Parathyroid adenoma (tissue), 2 donors: ENCODE measurements around the gene CCDC178.
"Not testable (repeated sequence)": the region's sequence is repeated elsewhere in the genome, so short reads cannot be mapped to it uniquely, and the experiment has no call there.

Experiments
- H2AFZ ChIP-seq: fragments of 300-600 bp; sonication (generic); one replicate; pipeline ENCODE4 v1.7.0; 2017; ENCODE audit warnings: antibody characterized with exemption, mild to moderate bottlenecking
- H3K27ac ChIP-seq: fragments of 300-600 bp; sonication (generic); one replicate; pipeline ENCODE4 v1.7.0; 2017
- H3K27me3 ChIP-seq: fragments of 300-600 bp; sonication (generic); one replicate; pipeline ENCODE4 v1.7.0; 2017; ENCODE audit warnings: low read length; ENCODE audit not compliant: control insufficient read depth, insufficient read depth
- H3K36me3 ChIP-seq: fragments of 300-600 bp; sonication (generic); one replicate; pipeline ENCODE4 v1.7.0; 2017; ENCODE audit warnings: low read length; ENCODE audit not compliant: control insufficient read depth, insufficient read depth
- H3K4me1 ChIP-seq: fragments of 300-600 bp; sonication (generic); one replicate; pipeline ENCODE4 v1.7.0; 2017; ENCODE audit warnings: control low read depth
- H3K4me2 ChIP-seq: fragments of 300-600 bp; sonication (generic); one replicate; pipeline ENCODE4 v1.7.0; 2017; ENCODE audit warnings: low read length
- H3K4me3 ChIP-seq: fragments of 300-600 bp; sonication (generic); one replicate; pipeline ENCODE4 v1.7.0; 2017; ENCODE audit warnings: low read depth, low read length
- H3K79me2 ChIP-seq: fragments of 300-600 bp; sonication (generic); one replicate; pipeline ENCODE4 v1.7.0; 2017; ENCODE audit warnings: control low read depth
- H3K9ac ChIP-seq: fragments of 300-600 bp; sonication (generic); one replicate; pipeline ENCODE4 v1.7.0; 2017; ENCODE audit warnings: mild to moderate bottlenecking
- H3K9me3 ChIP-seq: fragments of 300-600 bp; sonication (generic); one replicate; pipeline ENCODE4 v1.7.0; 2017; ENCODE audit warnings: low read length; ENCODE audit not compliant: control insufficient read depth
- CTCF ChIP-seq: fragments of 300-600 bp; sonication (generic); IDR thresholded peaks from one replicate; pipeline ENCODE4 v1.7.0; 2017; ENCODE audit warnings: antibody characterized with exemption, mild to moderate bottlenecking
- donor health status: primary hyperparathyroidism.

The CCDC178 gene

GRCh38 chr18:33156906-33157470 is 283.5 kb downstream of the CCDC178 start:
- no peak overlapping the region for H3K4me2 ChIP-seq
- no peak overlapping the region for H2AFZ ChIP-seq
- H3K4me1 ChIP-seq, result no peaks in the 10 kb centered on the region
- no peak overlapping the region for H3K4me3 ChIP-seq
- H3K27me3 ChIP-seq, result no peaks in the 10 kb centered on the region
- H3K79me2 ChIP-seq, result no peaks in the 10 kb centered on the region
- no peaks in the 10 kb centered on the region for H3K36me3 ChIP-seq
- H3K9me3 ChIP-seq, result no peaks in the 10 kb centered on the region
- H3K9ac ChIP-seq, result no peak overlapping the region
- H3K27ac ChIP-seq, result no peak overlapping the region
- TF ChIP-seq CTCF, result no peak

GRCh38 chr18:33154049-33154448 is 286.5 kb downstream of the CCDC178 start:
- no peak for TF ChIP-seq CTCF
- no peak overlapping the region for H3K4me2 ChIP-seq
- no peaks in the 10 kb centered on the region for H3K27me3 ChIP-seq
- H3K4me1 ChIP-seq, result no peaks in the 10 kb centered on the region
- H3K4me3 ChIP-seq, result no peak overlapping the region
- H3K9ac ChIP-seq, result no peak overlapping the region
- no peaks in the 10 kb centered on the region for H3K9me3 ChIP-seq
- H3K36me3 ChIP-seq, result no peaks in the 10 kb centered on the region
- H3K79me2 ChIP-seq, result no peaks in the 10 kb centered on the region
- H2AFZ ChIP-seq, result no peak overlapping the region
- no peak overlapping the region for H3K27ac ChIP-seq

- Histone ChIP-seq H3K4me2 (no peak overlapping the region), H3K27ac (no peak overlapping the region), H3K9me3 (no peaks in the 10 kb centered on the region), H3K79me2 (no peaks in the 10 kb centered on the region), H3K36me3 (no peaks in the 10 kb centered on the region), H2AFZ (no peak overlapping the region), H3K9ac (no peak overlapping the region), H3K4me3 (no peak overlapping the region), H3K27me3 (no peaks in the 10 kb centered on the region), H3K4me1 (no peaks in the 10 kb centered on the region)
- no peak for TF ChIP-seq CTCF
Observed at GRCh38 chr18:33152376-33152775, 288.1 kb downstream of the CCDC178 start.

- not testable (repeated sequence) for H3K4me1 ChIP-seq, H3K4me2 ChIP-seq, H3K27ac ChIP-seq, H3K79me2 ChIP-seq, H3K36me3 ChIP-seq, H3K9me3 ChIP-seq, H3K4me3 ChIP-seq, H3K9ac ChIP-seq, H2AFZ ChIP-seq, H3K27me3 ChIP-seq
Observed at GRCh38 chr18:33147811-33148210, 292.7 kb downstream of the CCDC178 start.

GRCh38 chr18:33146014-33146413 is 294.5 kb downstream of the CCDC178 start:
- Histone ChIP-seq H3K4me1 (no peaks in the 10 kb centered on the region), H2AFZ (no peak overlapping the region), H3K79me2 (no peaks in the 10 kb centered on the region), H3K9ac (no peak overlapping the region), H3K9me3 (no peaks in the 10 kb centered on the region), H3K4me3 (no peak overlapping the region), H3K27ac (no peak overlapping the region), H3K27me3 (no peaks in the 10 kb centered on the region), H3K4me2 (no peak overlapping the region), H3K36me3 (no peaks in the 10 kb centered on the region)
- TF ChIP-seq CTCF, result no peak
